ENCODE measurements around the gene PPP2R1A.

Gene PPP2R1A

GRCh38 chr19:52189735-52190486 lies at the start of gene PPP2R1A:
PPP2R1A (plus strand) TSS chr19:52190052; CDS start chr19:52190097, 45 bp downstream.
- DNase-seq: peak; percentile 99

DNA sequence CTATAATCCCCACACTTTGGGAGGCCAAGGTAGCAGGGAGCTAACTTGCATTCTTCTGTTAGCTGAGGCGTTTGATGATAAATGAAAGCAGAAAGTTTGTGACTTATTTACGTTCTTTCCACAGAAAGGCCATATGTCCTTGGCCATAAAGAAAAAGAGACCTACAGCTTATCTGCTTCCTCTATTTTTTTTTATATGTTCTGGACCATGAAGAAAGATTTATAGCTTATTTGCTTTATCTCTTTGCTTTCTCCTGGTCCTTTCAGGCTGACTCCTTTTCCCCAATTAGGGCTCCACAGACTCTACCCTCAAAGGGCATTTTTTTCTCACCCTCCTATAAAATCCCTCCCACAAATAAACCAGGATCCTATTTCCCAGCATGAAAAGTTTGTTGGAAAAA lies 48.6 kb upstream of the PPP2R1A start:
- DNase-seq: no peak

GRCh38 chr19:52142001-52142595 lies 47.8 kb upstream of the PPP2R1A start:
- no peak for DNase-seq

DNA sequence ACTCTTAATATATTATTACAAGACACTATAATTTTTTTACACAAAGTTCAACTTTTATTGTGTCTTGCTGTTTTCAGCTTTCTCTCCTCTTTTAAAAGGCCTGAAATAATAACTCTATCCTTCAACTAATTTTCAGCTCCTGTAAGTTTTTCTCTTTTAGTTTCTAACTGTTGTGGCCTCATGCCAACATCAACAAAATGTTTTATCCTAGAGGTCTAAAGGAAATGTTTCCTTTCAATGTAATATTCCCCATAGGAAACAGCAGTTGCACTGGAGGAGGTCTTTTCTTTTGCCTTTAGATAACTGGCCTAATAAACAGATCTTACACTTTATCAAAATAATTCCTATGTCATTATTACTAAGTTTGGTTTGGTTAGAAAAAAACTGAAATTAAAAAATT lies 41.6 kb upstream of the PPP2R1A start:
- DNase-seq: no peak

- DNase-seq: no peak
These were observed 34.1 kb upstream of the PPP2R1A start for GRCh38 chr19:52155596-52156359.

- no peak for DNase-seq
These were observed 19.5 kb upstream of the PPP2R1A start for GRCh38 chr19:52170304-52170703.

DNA sequence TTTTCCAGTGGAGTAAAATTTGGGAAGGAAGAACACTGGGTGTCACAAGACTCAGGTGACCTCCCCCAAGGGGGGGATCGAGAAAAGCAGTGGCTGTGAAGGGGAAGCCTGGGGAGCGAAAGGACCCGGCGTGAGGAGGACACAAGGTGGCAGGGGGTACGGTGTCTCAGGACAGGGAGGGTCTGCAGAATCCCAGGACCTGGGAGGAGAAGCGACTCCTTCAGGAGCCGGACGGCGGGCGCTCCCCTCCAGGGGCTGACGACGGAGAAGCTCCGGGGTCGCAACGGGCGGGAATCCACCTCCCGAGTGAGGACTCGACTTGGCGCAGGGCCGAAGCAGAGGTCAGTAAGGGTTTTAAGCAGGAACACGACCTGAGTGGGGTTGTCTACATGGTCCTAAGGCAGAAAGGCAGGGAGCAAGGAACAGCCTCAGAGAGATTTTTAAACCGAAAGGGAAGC lies 19.0 kb upstream of the PPP2R1A start:
- peak; percentile 4 for DNase-seq

DNA sequence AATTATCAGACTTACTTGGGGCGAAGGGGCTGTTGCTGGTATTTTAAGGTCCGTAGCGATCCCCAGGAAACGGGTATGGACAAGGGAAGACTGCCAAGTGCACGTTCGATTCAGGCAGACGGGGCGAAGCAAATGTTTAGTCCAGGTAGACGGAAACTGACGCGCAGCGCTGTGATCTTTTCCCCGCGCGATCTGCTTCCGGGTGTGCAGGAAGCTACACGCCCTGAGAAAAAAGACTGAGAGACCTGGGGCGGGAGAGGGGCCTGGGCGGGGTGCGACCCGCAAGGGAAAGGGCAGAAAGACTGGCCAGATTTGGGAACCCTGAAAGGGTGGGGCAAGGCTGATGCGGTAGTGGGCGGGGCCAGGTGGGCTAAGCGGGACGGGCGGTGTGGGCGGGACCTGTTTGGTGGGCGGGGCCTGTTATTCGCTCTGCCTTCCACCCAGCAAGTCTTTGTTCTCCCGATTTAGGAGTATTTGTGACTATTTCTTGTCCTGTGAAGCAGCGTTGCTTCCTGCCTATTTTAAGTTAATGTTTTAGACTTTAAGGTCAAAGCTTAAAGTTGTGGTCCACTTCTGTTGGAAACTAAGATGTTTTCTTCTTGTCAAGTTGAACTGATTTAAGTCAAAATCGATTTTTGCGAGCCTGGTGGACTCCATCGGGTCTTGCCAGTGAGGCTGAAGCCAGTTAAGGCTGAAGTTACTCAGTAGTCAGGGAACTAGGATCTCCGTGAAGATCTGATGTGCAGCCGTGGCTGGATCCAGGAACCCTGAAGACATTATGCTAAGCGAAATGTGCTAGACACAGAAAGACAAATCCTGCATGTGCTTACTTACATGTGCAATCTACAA lies 18.3 kb upstream of the PPP2R1A start, which contains the start of gene ZNF836:
TSS of gene ZNF836 (minus strand) at position 301 of the 849 bp plus-strand sequence. CDS start 3,549 bp downstream, outside the sequence.
- peak; percentile 87 for DNase-seq

GRCh38 chr19:52172347-52172746 lies 17.5 kb upstream of the PPP2R1A start:
- no peak for DNase-seq

GRCh38 chr19:52176574-52176973 lies 13.3 kb upstream of the PPP2R1A start:
- no peak for DNase-seq

DNA sequence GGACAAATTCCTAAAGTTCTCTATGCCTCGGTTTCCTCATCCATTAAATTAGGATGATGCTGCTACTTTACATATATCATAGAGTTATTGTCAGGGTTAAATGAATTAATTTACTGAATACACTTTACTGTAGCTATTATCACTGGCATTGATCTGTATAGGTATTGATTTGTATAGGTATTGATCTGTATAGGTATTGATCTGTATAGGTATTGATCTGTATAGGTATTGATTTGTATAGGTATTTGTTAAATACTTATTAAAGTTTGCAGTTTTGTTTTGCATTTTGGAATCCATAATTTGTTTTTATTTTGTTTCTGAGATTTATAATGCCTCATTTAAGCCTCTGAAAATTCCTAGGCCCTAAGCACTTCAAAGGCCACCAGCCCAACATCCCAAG lies 2.4 kb upstream of the PPP2R1A start:
- no peak for DNase-seq

- DNase-seq: no peak
These were observed 774 bp upstream of the PPP2R1A start for GRCh38 chr19:52188822-52189734.

DNA sequence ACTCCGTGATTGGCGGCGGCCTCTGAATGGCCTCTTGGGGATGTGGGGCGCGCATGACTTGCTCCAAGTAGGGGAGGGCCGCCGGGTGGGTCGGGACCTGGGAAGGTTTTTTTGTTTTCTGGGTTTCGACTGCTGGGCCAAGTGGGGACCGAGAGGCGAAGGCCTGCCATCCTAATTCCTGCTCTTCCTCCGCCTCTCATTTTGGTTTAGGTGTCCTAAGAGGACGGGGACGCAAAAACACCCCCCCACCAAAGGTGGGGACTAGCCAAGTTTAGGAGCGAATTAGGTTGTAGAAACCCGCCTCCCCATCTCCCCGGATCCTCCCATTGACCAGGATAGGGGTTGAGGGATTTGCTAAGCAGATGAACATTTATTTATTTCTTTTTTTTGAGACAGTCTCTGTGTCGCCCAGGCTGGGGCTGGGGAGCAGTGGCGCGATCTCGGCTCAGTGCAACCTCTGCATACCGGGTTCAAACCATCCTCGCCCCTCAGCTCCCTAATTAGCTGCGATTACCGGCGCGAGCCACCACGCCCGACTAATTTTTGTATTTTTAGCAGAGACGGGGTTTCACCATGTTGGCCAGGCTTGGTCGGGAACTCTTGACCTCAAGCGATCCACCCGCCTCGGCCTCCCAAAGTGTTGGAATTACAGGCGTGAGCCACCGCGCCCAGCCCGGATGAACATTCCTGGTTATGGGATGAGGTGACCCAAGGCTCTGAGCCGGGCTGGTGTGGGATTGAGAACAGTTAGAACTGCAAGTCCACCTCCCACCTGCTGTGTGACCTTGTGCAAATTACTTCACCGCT lies 838 bp downstream of the PPP2R1A start:
- peak; percentile 36 for DNase-seq

- DNase-seq: no peak
These were observed 1.5 kb downstream of the PPP2R1A start for GRCh38 chr19:52191389-52191788.

DNA sequence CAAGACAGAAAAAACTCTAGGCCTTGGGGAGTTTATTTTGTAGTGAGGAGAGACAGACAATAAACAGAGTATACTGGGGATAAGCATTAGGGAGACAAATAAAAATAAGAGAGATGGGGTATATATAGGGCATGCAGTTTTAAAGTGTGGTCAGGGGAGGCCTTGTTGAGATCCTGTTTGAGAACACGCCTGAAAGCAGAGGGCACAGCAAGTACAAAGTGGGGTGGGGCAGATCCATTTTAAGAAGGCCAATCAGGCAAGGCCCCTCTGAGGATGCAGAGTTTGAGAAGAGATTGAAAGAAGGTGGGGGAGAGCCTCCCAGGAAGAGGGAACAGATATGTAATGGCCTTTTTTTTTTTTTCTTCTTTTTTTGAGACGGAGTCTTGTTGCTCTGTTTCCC lies 2.1 kb downstream of the PPP2R1A start:
- DNase-seq: no peak

DNA sequence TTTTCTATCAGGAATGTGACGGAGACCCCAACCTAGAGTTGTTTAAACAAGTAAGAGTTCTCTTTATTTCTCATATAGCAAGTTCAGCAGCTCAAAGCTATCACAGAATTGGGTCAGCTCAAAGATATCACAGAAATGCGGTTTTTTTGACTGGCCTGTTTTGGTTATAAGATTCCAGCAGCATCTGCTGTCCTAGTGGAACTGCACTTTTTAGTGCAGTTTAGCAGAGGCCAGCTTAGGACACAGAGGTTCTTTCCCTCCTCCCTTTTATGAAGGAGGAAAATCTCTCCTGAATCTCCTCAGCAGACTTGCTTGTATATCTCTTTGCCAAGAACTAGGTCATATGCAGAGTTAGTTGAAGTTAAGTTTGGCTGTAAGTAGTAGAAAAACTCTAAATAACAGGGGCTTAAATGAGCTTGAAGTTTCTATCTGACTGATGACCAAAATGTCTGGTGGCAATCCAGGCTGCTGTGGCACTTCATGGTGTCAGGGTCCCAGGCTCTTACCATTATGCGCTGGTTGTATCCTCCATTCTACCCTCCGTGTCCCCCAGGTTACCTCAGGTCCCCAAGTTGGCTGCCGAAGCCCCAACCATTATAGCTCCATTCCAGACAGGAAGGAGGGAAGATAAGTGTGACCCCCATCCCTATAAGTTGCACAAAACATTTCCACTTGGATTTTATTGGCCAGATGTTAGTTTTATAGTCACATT lies 6.6 kb downstream of the PPP2R1A start:
- no peak for DNase-seq

DNA sequence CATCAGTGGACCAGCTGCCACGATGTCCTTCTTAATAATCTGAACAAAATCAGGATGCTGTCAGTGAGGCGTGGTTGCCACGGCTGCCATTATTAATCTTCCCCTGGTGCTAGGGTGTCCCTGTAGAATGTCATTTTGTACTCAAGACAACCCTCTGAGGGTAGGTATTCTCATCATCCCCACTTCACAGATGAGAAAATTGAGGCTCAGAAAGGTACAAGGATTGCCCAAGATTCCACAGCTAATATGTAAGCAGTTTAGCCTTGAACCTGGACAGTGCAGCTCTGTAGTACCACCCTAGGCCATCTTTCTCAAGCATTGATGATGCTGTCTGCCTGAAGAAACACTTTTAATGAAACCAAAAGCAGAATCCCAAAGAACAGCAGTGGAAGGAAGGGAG lies 8.1 kb downstream of the PPP2R1A start:
- DNase-seq: no peak

DNA sequence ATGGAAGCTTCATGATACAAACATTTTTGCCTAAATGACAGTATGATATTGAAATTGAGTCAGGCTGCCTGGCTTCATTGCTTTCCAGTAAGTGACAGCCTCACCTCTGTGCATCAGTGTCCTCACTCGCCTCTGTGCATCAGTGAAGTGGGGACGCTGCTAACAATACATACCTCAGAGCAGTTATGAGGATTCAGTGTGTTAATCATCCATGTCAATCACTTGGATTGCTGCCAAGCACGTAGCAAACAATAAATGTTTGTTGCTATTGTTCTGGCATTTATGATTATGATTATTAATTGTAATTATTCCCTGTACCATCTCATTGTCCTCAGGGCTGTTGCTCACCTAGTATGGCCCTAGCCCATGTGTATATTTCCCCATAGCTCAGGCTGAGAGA lies 8.8 kb downstream of the PPP2R1A start:
- DNase-seq: no peak

DNA sequence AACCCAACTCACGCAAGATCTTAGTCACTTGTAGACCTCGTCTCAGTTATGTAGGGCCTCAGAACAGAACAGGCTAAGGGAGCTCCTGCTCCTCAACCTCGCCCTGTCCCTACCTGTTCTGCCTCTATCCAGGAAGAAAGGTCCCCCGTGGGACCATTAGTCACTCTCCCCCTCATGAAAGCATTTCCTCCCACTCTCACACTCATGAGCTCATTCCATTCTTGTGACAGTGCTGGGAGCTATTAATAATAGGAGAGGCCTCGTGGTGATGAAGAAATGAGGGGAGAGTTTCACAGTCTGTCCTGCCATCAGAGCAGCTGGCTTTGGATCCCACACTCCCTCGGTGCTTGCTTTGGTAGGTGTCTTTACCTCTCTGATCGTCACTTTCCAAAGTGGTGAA lies 10.2 kb downstream of the PPP2R1A start:
- DNase-seq: no peak
